K562 (cell line): Measurements from ENCODE around the gene AGPAT4. TPM values are rescaled to one million over a fixed set of nuclear protein-coding genes. Genes with fewer than 3 reads are reported as not detected.

Experiments
- ARID1B ChIP-seq: fragments of 450-650 bp; IDR thresholded peaks from 2 replicates; pipeline ENCODE4 v1.6.1; 2016; ENCODE audit warnings: antibody characterized with exemption, mild to moderate bottlenecking, inconsistent platforms
- CBFA2T2 ChIP-seq: fragments of 450-650 bp; conservative IDR thresholded peaks from 2 replicates; pipeline ENCODE4 v1.6.1; 2017; ENCODE audit warnings: mild to moderate bottlenecking
- CHD2 ChIP-seq: IDR thresholded peaks from 2 replicates; pipeline ENCODE4 v1.6.1; 2011; ENCODE audit warnings: low read depth, low read length
- EGR1 ChIP-seq: fragments of 450-650 bp; conservative IDR thresholded peaks from 2 replicates; pipeline ENCODE4 v1.6.1; 2017; ENCODE audit warnings: mild to moderate bottlenecking
- HNRNPL ChIP-seq: fragments of 200-400 bp; formaldehyde crosslinking; IDR thresholded peaks from 2 replicates; pipeline ENCODE4 v1.6.1; 2017; ENCODE audit warnings: low read depth, mild to moderate bottlenecking, low read length
- IRF9 ChIP-seq: fragments of 450-650 bp; IDR thresholded peaks from 2 replicates; pipeline ENCODE4 v1.6.1; 2016; ENCODE audit warnings: missing biosample characterization, missing genetic modification characterization
- MBD2 ChIP-seq: sonication (generic); IDR thresholded peaks from 2 replicates; pipeline ENCODE4 v1.6.1; 2016; ENCODE audit warnings: low read depth, borderline replicate concordance
- MITF ChIP-seq: IDR thresholded peaks from 2 replicates; pipeline ENCODE4 v1.6.1; 2014; ENCODE audit warnings: antibody characterized with exemption
- POLR2B ChIP-seq: fragments of 450-650 bp; IDR thresholded peaks from 2 replicates; pipeline ENCODE4 v1.6.1; 2018; ENCODE audit warnings: low read depth; ENCODE audit not compliant: partially characterized antibody
- RBM15 ChIP-seq: fragments of 200-400 bp; formaldehyde crosslinking; IDR thresholded peaks from 2 replicates; pipeline ENCODE4 v1.6.1; 2018; ENCODE audit warnings: mild to moderate bottlenecking, low read length, moderate library complexity; ENCODE audit not compliant: insufficient read depth
- RBM39 ChIP-seq: fragments of 200-400 bp; formaldehyde crosslinking; optimal IDR thresholded peaks from 2 replicates; pipeline ENCODE3; 2018; ENCODE audit warnings: low read depth, low read length
- SRSF9 ChIP-seq: fragments of 200-400 bp; formaldehyde crosslinking; IDR thresholded peaks from 2 replicates; pipeline ENCODE4 v1.6.1; 2017; ENCODE audit warnings: low read depth, low read length, borderline replicate concordance
- TARDBP ChIP-seq: fragments of 450-650 bp; IDR thresholded peaks from 2 replicates; pipeline ENCODE4 v1.6.1; 2016
- TCF3 ChIP-seq: sonication (generic); formaldehyde crosslinking; IDR thresholded peaks from 2 replicates; pipeline ENCODE4 v1.4.0; 2020; ENCODE audit warnings: mild to moderate bottlenecking, missing genetic modification reagents
- XRCC5 ChIP-seq: fragments of 200-400 bp; formaldehyde crosslinking; IDR thresholded peaks from 2 replicates; pipeline ENCODE4 v1.6.1; 2017; ENCODE audit warnings: low read depth, mild to moderate bottlenecking, low read length
- ZNF184 ChIP-seq: sonication (generic); formaldehyde crosslinking; IDR thresholded peaks from 2 replicates; pipeline ENCODE4 v1.5.0; 2020; ENCODE audit warnings: missing genetic modification reagents
- ZNF830 ChIP-seq: fragments of 250-450 bp; sonication (Bioruptor Pico); IDR thresholded peaks from 2 replicates; pipeline ENCODE4 v1.5.0; 2021; ENCODE audit warnings: mild to moderate bottlenecking
- polyA plus RNA-seq, 8 experiments: library from polyadenylated mRNA; depleted of rRNA in 4 of 8; stranded (reverse) in 5 of 8; unstranded in 3 of 8; fragments of >200 nt; fragmentation: Nextera tagmentation in 2 of 8; fragmentation: Illumina TruSeq in 1 of 8; extraction: Ambion mirVana in 2 of 8; extraction: Trizol in 1 of 8; gene quantifications; 2 replicates each; pipeline versions ENCODE4 v1.2.1 to v1.2.3, GENCODE V29; 2011 to 2014; ENCODE audit warnings: inconsistent platforms in 1 of 8, missing spikeins in 1 of 8
- total RNA-seq, 7 experiments: library from RNA; depleted of rRNA in 6 of 7; stranded (reverse); fragments of >200 nt in 6 of 7; fragmentation: Illumina TruSeq in 2 of 7; extraction: Trizol in 2 of 7; gene quantifications; 2 replicates each; pipeline versions ENCODE4 v1.2.1 to v1.2.3, GENCODE V29; 2011 to 2021; ENCODE audit warnings: low replicate concordance in 1 of 7
- TF ChIP-seq, protein P1 (sequence below): fragments of 200-800 bp; sonication (Bioruptor generic); IDR thresholded peaks from 2 replicates; pipeline ENCODE4 v1.6.1; 2017; ENCODE audit warnings: missing genetic modification characterization, missing compliant biosample characterization
- TF ChIP-seq, protein P2 (sequence below): conservative IDR thresholded peaks from 2 replicates; pipeline ENCODE4 v1.6.1; 2011; ENCODE audit warnings: low read depth, mild to moderate bottlenecking, low read length; ENCODE audit not compliant: control insufficient read depth
- TF ChIP-seq, protein P3 (sequence below): fragments of 250-450 bp; sonication (Bioruptor Pico); IDR thresholded peaks from 2 replicates; pipeline ENCODE4 v1.8.0; 2021; ENCODE audit warnings: mild to moderate bottlenecking, moderate library complexity
- TF ChIP-seq, protein P4 (sequence below), 2 experiments: fragments of 450-650 bp; IDR thresholded peaks; 2 replicates each; pipeline ENCODE4 v1.6.1; 2016

AGPAT4 gene
- total and polyA plus RNA-seq, 9 of the 15 experiments (the other 6 are each of a cell fraction or from before 2014, with no cell fraction given) = 2.2 to 15.0 (median 5.7) TPM

GRCh38 chr6:161204866-161205557 lies 68.8 kb downstream of the AGPAT4 start (continued):
- TF ChIP-seq MITF (no peak; the same call in 1 of the 2 replicates), CHD2 (no peak), HNRNPL (0 out of 2 replicates have a peak, but pooled peaks have one; percentile 15), CBFA2T2 (peak; percentile 79), MBD2 (peak; percentile 79), TCF3 (CRISPR knock-in tag) (peak; percentile 86), RBM15 (no peak), TARDBP (peak; percentile 71; the same call in 1 of the 2 replicates), ZNF830 (CRISPR knock-in tag) (no peak), ARID1B (peak; percentile 93), XRCC5 (peak; percentile 82), IRF9 (tag) (peak; percentile 13; the same call in 1 of the 2 replicates), SRSF9 (no peak), ZNF184 (CRISPR knock-in tag) (no peak), EGR1 (peak; percentile 26; the same call in 1 of the 2 replicates), POLR2B (peak; percentile 36), RBM39 (peak; percentile 92)
- TF ChIP-seq, protein P1, sequence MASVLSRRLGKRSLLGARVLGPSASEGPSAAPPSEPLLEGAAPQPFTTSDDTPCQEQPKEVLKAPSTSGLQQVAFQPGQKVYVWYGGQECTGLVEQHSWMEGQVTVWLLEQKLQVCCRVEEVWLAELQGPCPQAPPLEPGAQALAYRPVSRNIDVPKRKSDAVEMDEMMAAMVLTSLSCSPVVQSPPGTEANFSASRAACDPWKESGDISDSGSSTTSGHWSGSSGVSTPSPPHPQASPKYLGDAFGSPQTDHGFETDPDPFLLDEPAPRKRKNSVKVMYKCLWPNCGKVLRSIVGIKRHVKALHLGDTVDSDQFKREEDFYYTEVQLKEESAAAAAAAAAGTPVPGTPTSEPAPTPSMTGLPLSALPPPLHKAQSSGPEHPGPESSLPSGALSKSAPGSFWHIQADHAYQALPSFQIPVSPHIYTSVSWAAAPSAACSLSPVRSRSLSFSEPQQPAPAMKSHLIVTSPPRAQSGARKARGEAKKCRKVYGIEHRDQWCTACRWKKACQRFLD (CRISPR knock-in tag) = no peak
- TF ChIP-seq, protein P2, sequence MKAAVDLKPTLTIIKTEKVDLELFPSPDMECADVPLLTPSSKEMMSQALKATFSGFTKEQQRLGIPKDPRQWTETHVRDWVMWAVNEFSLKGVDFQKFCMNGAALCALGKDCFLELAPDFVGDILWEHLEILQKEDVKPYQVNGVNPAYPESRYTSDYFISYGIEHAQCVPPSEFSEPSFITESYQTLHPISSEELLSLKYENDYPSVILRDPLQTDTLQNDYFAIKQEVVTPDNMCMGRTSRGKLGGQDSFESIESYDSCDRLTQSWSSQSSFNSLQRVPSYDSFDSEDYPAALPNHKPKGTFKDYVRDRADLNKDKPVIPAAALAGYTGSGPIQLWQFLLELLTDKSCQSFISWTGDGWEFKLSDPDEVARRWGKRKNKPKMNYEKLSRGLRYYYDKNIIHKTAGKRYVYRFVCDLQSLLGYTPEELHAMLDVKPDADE = peak; percentile 69
- TF ChIP-seq, protein P3, sequence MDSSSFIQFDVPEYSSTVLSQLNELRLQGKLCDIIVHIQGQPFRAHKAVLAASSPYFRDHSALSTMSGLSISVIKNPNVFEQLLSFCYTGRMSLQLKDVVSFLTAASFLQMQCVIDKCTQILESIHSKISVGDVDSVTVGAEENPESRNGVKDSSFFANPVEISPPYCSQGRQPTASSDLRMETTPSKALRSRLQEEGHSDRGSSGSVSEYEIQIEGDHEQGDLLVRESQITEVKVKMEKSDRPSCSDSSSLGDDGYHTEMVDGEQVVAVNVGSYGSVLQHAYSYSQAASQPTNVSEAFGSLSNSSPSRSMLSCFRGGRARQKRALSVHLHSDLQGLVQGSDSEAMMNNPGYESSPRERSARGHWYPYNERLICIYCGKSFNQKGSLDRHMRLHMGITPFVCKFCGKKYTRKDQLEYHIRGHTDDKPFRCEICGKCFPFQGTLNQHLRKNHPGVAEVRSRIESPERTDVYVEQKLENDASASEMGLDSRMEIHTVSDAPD (CRISPR knock-in tag) = no peak
- TF ChIP-seq, protein P4, sequence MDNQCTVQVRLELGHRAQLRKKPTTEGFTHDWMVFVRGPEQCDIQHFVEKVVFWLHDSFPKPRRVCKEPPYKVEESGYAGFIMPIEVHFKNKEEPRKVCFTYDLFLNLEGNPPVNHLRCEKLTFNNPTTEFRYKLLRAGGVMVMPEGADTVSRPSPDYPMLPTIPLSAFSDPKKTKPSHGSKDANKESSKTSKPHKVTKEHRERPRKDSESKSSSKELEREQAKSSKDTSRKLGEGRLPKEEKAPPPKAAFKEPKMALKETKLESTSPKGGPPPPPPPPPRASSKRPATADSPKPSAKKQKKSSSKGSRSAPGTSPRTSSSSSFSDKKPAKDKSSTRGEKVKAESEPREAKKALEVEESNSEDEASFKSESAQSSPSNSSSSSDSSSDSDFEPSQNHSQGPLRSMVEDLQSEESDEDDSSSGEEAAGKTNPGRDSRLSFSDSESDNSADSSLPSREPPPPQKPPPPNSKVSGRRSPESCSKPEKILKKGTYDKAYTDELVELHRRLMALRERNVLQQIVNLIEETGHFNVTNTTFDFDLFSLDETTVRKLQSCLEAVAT (IDR thresholded peaks at IDR 0.05) = peak in 1 of 2 experiments; percentile 23; a peak in 1 of 4 replicates
